ENCODE results near the gene OSBPL5.

- no peak for TF ChIP-seq CTCF (conservative IDR thresholded peaks at IDR 0.05; ENCODE audit: low read length)
- no peak for TF ChIP-seq EZH2phosphoT487 (IDR thresholded peaks at IDR 0.05; ENCODE audit: borderline replicate concordance)
Measured at GRCh38 chr11:3111919-3112690, 53.0 kb downstream of the OSBPL5 start.

Measured in Loucy (cell line).